Mesendoderm (in vitro differentiated cells): ENCODE measurements around the gene DKKL1.
A peak's percentile ranks its signal among the peaks of the same experiment; 100 is the strongest.

Experiments used
- DNase-seq: peaks from one replicate; pipeline ENCODE4 v3.0.0; 2013
- H2AK5ac ChIP-seq: 2 replicates; pipeline ENCODE4 v1.6.1; 2013; ENCODE audit warnings: low read length, inconsistent platforms
- H2BK120ac ChIP-seq: 2 replicates; pipeline ENCODE4 v1.6.1; 2013; ENCODE audit warnings: low read depth, mild to moderate bottlenecking, low read length, moderate library complexity, mixed read lengths
- H2BK15ac ChIP-seq: replicated peaks from 2 replicates; pipeline ENCODE4 v1.6.1; 2013; ENCODE audit warnings: low read depth, mild to moderate bottlenecking, moderate library complexity
- H2BK5ac ChIP-seq: 2 replicates; pipeline ENCODE4 v1.6.1; 2013; ENCODE audit warnings: low read length, inconsistent platforms
- H3K18ac ChIP-seq: 2 replicates; pipeline ENCODE4 v1.6.1; 2013; ENCODE audit warnings: mild to moderate bottlenecking, low read length, mixed read lengths
- H3K23ac ChIP-seq: one replicate; pipeline ENCODE4 v1.6.1; 2013; ENCODE audit warnings: low read length
- H3K27ac ChIP-seq: 2 replicates; pipeline ENCODE4 v1.5.1; 2013; ENCODE audit warnings: low read depth, mild to moderate bottlenecking, inconsistent platforms, low read length, moderate library complexity
- H3K27me3 ChIP-seq: 2 replicates; pipeline ENCODE4 v1.6.1; 2013; ENCODE audit warnings: low read length, control low read depth, mild to moderate bottlenecking, inconsistent platforms; ENCODE audit not compliant: insufficient read depth, poor library complexity
- H3K36me3 ChIP-seq: 2 replicates; pipeline ENCODE4 v1.6.1; 2013; ENCODE audit warnings: low read length, inconsistent platforms; ENCODE audit not compliant: control insufficient read depth, insufficient read depth
- H3K4ac ChIP-seq: one replicate; pipeline ENCODE4 v1.6.1; 2013; ENCODE audit warnings: low read depth, mild to moderate bottlenecking, low read length, moderate library complexity
- H3K4me1 ChIP-seq: 2 replicates; pipeline ENCODE4 v1.6.1; 2013; ENCODE audit warnings: low read depth, low read length, inconsistent platforms; ENCODE audit not compliant: control insufficient read depth
- H3K4me2 ChIP-seq: 2 replicates; pipeline ENCODE4 v1.6.1; 2013; ENCODE audit warnings: low read length
- H3K4me3 ChIP-seq: 2 replicates; pipeline ENCODE4 v1.5.1; 2013; ENCODE audit warnings: mild to moderate bottlenecking, low read length
- H3K56ac ChIP-seq: one replicate; pipeline ENCODE4 v1.6.1; 2013; ENCODE audit warnings: low read length
- H3K79me1 ChIP-seq: 2 replicates; pipeline ENCODE4 v1.6.1; 2013; ENCODE audit warnings: low read length, inconsistent platforms
- H3K79me2 ChIP-seq: 2 replicates; pipeline ENCODE4 v1.6.1; 2013; ENCODE audit warnings: mild to moderate bottlenecking, low read length; ENCODE audit not compliant: control insufficient read depth, insufficient read depth
- H3K9ac ChIP-seq: 2 replicates; pipeline ENCODE4 v1.6.1; 2013; ENCODE audit warnings: low read length, inconsistent platforms
- H4K5ac ChIP-seq: one replicate; pipeline ENCODE4 v1.6.1; 2013; ENCODE audit warnings: low read length
- H4K8ac ChIP-seq: one replicate; pipeline ENCODE4 v1.6.1; 2013; ENCODE audit warnings: low read depth, mild to moderate bottlenecking, control low read depth, low read length, moderate library complexity
- WGBS: extraction: QIAGEN DNeasy Blood & Tissue Kit; methylation state at CpG from one replicate; pipeline ENCODE4 v1.1.7; 2013; ENCODE audit warnings: low lambda C conversion rate, missing lambda C conversion rate; ENCODE audit not compliant: insufficient coverage; ENCODE audit errors: extremely low coverage; 5-methylcytosine and 5-hydroxymethylcytosine counted together

Gene DKKL1

GRCh38 chr19:49389406-49389805, 25.7 kb downstream of the DKKL1 start:
- no peak overlapping the region for H3K18ac ChIP-seq
- H2BK15ac ChIP-seq, result no peak overlapping the region
- H3K4me2 ChIP-seq, result no peak overlapping the region
- H3K79me1 ChIP-seq, result no peaks in the 10 kb centered on the region
- no peaks in the 10 kb centered on the region for H3K27me3 ChIP-seq
- no peaks in the 10 kb centered on the region for H3K4me1 ChIP-seq
- no peak overlapping the region for H4K5ac ChIP-seq
- H2BK120ac ChIP-seq, result no peak overlapping the region
- H3K27ac ChIP-seq, result no peak overlapping the region
- no peak for DNase-seq
- no peak overlapping the region for H3K23ac ChIP-seq
- no CpG with 5 or more reads among the region's 20 CpGs for WGBS
- H3K9ac ChIP-seq, result no peak overlapping the region
- no peak overlapping the region for H2AK5ac ChIP-seq
- no peak overlapping the region for H4K8ac ChIP-seq
- H3K36me3 ChIP-seq, result no peaks in the 10 kb centered on the region
- no peaks in the 10 kb centered on the region for H3K79me2 ChIP-seq
- H2BK5ac ChIP-seq, result no peak overlapping the region
- H3K4ac ChIP-seq, result no peak overlapping the region
- H3K4me3 ChIP-seq, result no peak overlapping the region
- H3K56ac ChIP-seq, result no peak overlapping the region

GRCh38 chr19:49390131-49390928, 26.7 kb downstream of the DKKL1 start:
- H3K9ac ChIP-seq, result no peak overlapping the region
- DNase-seq, result no peak
- no peak overlapping the region for H3K4ac ChIP-seq
- H3K4me1 ChIP-seq, result no peaks in the 10 kb centered on the region
- H3K18ac ChIP-seq, result no peak overlapping the region
- no peaks in the 10 kb centered on the region for H3K79me2 ChIP-seq
- no peak overlapping the region for H2BK120ac ChIP-seq
- H3K27ac ChIP-seq, result no peak overlapping the region
- no peaks in the 10 kb centered on the region for H3K27me3 ChIP-seq
- no peak overlapping the region for H3K4me3 ChIP-seq
- no peak overlapping the region for H3K23ac ChIP-seq
- H3K56ac ChIP-seq, result peak overlapping the region; percentile 34
- H2BK15ac ChIP-seq, result no peak overlapping the region
- no peak overlapping the region for H3K4me2 ChIP-seq
- H4K5ac ChIP-seq, result no peak overlapping the region
- H2AK5ac ChIP-seq, result no peak overlapping the region
- H3K36me3 ChIP-seq, result no peaks in the 10 kb centered on the region
- H3K79me1 ChIP-seq, result no peaks in the 10 kb centered on the region
- no CpG with 5 or more reads among the region's 26 CpGs for WGBS
- no peak overlapping the region for H2BK5ac ChIP-seq
- H4K8ac ChIP-seq, result no peak overlapping the region

GRCh38 chr19:49390929-49391359, 27.3 kb downstream of the DKKL1 start:
- H3K79me2 ChIP-seq, result no peaks in the 10 kb centered on the region
- no peak overlapping the region for H3K4me3 ChIP-seq
- no peak overlapping the region for H2BK15ac ChIP-seq
- H3K18ac ChIP-seq, result no peak overlapping the region
- H3K27ac ChIP-seq, result no peak overlapping the region
- no peaks in the 10 kb centered on the region for H3K27me3 ChIP-seq
- no peaks in the 10 kb centered on the region for H3K79me1 ChIP-seq
- no peak overlapping the region for H3K23ac ChIP-seq
- no peak overlapping the region for H3K9ac ChIP-seq
- no peak overlapping the region for H3K56ac ChIP-seq
- no CpG with 5 or more reads among the region's 9 CpGs for WGBS
- no peak overlapping the region for H2BK5ac ChIP-seq
- no peaks in the 10 kb centered on the region for H3K4me1 ChIP-seq
- no peaks in the 10 kb centered on the region for H3K36me3 ChIP-seq
- H2AK5ac ChIP-seq, result no peak overlapping the region
- no peak overlapping the region for H2BK120ac ChIP-seq
- no peak overlapping the region for H3K4ac ChIP-seq
- no peak overlapping the region for H3K4me2 ChIP-seq
- H4K8ac ChIP-seq, result no peak overlapping the region
- no peak for DNase-seq
- no peak overlapping the region for H4K5ac ChIP-seq

GRCh38 chr19:49391581-49392399, 28.1 kb downstream of the DKKL1 start:
- no peak overlapping the region for H3K23ac ChIP-seq
- DNase-seq, result peak; percentile 90
- WGBS, result no CpG with 5 or more reads among the region's 14 CpGs
- H2BK5ac ChIP-seq, result no peak overlapping the region
- H2BK120ac ChIP-seq, result no peak overlapping the region
- no peak overlapping the region for H3K4me2 ChIP-seq
- no peak overlapping the region for H3K9ac ChIP-seq
- H3K4me1 ChIP-seq, result no peaks in the 10 kb centered on the region
- no peak overlapping the region for H4K5ac ChIP-seq
- H3K36me3 ChIP-seq, result no peaks in the 10 kb centered on the region
- H2AK5ac ChIP-seq, result no peak overlapping the region
- H3K79me2 ChIP-seq, result no peaks in the 10 kb centered on the region
- no peak overlapping the region for H2BK15ac ChIP-seq
- no peaks in the 10 kb centered on the region for H3K79me1 ChIP-seq
- H3K27me3 ChIP-seq, result no peaks in the 10 kb centered on the region
- H4K8ac ChIP-seq, result no peak overlapping the region
- no peak overlapping the region for H3K4ac ChIP-seq
- H3K4me3 ChIP-seq, result no peak overlapping the region
- H3K56ac ChIP-seq, result no peak overlapping the region
- H3K27ac ChIP-seq, result no peak overlapping the region
- no peak overlapping the region for H3K18ac ChIP-seq

- Histone ChIP-seq H3K27me3 (no peaks in the 10 kb centered on the region), H3K79me2 (no peaks in the 10 kb centered on the region), H3K27ac (no peak overlapping the region), H2BK5ac (no peak overlapping the region), H3K4me1 (no peaks in the 10 kb centered on the region), H4K8ac (no peak overlapping the region), H2BK120ac (no peak overlapping the region), H3K36me3 (no peaks in the 10 kb centered on the region), H2BK15ac (no peak overlapping the region), H3K79me1 (no peaks in the 10 kb centered on the region), H3K23ac (no peak overlapping the region), H3K4me2 (no peak overlapping the region), H3K4ac (no peak overlapping the region), H3K9ac (no peak overlapping the region), H3K18ac (no peak overlapping the region), H3K4me3 (no peak overlapping the region), H4K5ac (no peak overlapping the region), H3K56ac (no peak overlapping the region), H2AK5ac (no peak overlapping the region)
- no peak for DNase-seq
- WGBS, result no CpG with 5 or more reads among the region's 5 CpGs
Measured at GRCh38 chr19:49393881-49394280, 30.2 kb downstream of the DKKL1 start.
